H9 (cell line): ENCODE measurements around the gene TTLL3. TPM values are rescaled to one million over a fixed set of nuclear protein-coding genes. Genes with fewer than 3 reads are reported as not detected.

ENCODE experiments used
- DNase-seq: peaks from one replicate; pipeline ENCODE4 v3.0.0-alpha.2; 2017
- H2AFZ ChIP-seq: one replicate; pipeline ENCODE4 v1.6.1; 2013; ENCODE audit warnings: mild to moderate bottlenecking, low read length, control low read depth, moderate library complexity
- H2AK5ac ChIP-seq: 2 replicates; pipeline ENCODE4 v1.6.1; 2013; ENCODE audit warnings: low read length, control low read depth, mixed read lengths; ENCODE audit not compliant: insufficient read length
- H2BK120ac ChIP-seq: one replicate; pipeline ENCODE4 v1.6.1; 2013; ENCODE audit warnings: low read depth, mild to moderate bottlenecking, low read length, control low read depth, inconsistent platforms; ENCODE audit not compliant: poor library complexity, severe bottlenecking
- H2BK12ac ChIP-seq: 2 replicates; pipeline ENCODE4 v1.6.1; 2013; ENCODE audit warnings: low read length, control low read depth, mixed read lengths, low read depth; ENCODE audit not compliant: insufficient read length
- H2BK15ac ChIP-seq: 2 replicates; pipeline ENCODE4 v1.6.1; 2013; ENCODE audit warnings: low read depth, low read length, control low read depth
- H2BK20ac ChIP-seq: one replicate; pipeline ENCODE4 v1.6.1; 2013; ENCODE audit warnings: low read depth, mild to moderate bottlenecking, low read length, control low read depth, inconsistent platforms; ENCODE audit not compliant: poor library complexity, severe bottlenecking
- H2BK5ac ChIP-seq: 2 replicates; pipeline ENCODE4 v1.6.1; 2013; ENCODE audit warnings: low read length, control low read depth, mixed read lengths; ENCODE audit not compliant: insufficient read length
- H3K14ac ChIP-seq: 2 replicates; pipeline ENCODE4 v1.6.1; 2013; ENCODE audit warnings: low read length, control low read depth; ENCODE audit not compliant: insufficient read depth
- H3K18ac ChIP-seq: 2 replicates; pipeline ENCODE4 v1.6.1; 2013; ENCODE audit warnings: low read depth, mild to moderate bottlenecking, mixed read lengths, low read length, control low read depth; ENCODE audit not compliant: insufficient read length
- H3K23ac ChIP-seq: 2 replicates; pipeline ENCODE4 v1.6.1; 2013; ENCODE audit warnings: low read length, control low read depth, mixed read lengths, low read depth; ENCODE audit not compliant: insufficient read length
- H3K23me2 ChIP-seq: 2 replicates; pipeline ENCODE4 v1.6.1; 2013; ENCODE audit warnings: low read depth, mild to moderate bottlenecking, mixed read lengths, low read length, control low read depth; ENCODE audit not compliant: insufficient read length, poor library complexity, severe bottlenecking
- H3K27ac ChIP-seq: 2 replicates; pipeline ENCODE4 v1.5.1; 2013; ENCODE audit warnings: low read length, control low read depth, mixed read lengths, low read depth; ENCODE audit not compliant: insufficient read length
- H3K27me3 ChIP-seq: 2 replicates; pipeline ENCODE4 v1.6.1; 2013; ENCODE audit warnings: low read length, control low read depth, inconsistent platforms; ENCODE audit not compliant: insufficient read depth
- H3K4ac ChIP-seq: 2 replicates; pipeline ENCODE4 v1.6.1; 2013; ENCODE audit warnings: low read depth, mild to moderate bottlenecking, control low read depth, inconsistent platforms, low read length, moderate library complexity
- H3K4me1 ChIP-seq: 2 replicates; pipeline ENCODE4 v1.6.1; 2013; ENCODE audit warnings: low read length, control low read depth, inconsistent platforms; ENCODE audit not compliant: insufficient read depth
- H3K4me2 ChIP-seq: 2 replicates; pipeline ENCODE4 v1.6.1; 2013; ENCODE audit warnings: low read length, control low read depth, mixed read lengths; ENCODE audit not compliant: insufficient read length, insufficient read depth
- H3K56ac ChIP-seq: 2 replicates; pipeline ENCODE4 v1.6.1; 2013; ENCODE audit warnings: low read depth, mild to moderate bottlenecking, mixed read lengths, low read length, control low read depth; ENCODE audit not compliant: insufficient read length
- H3K79me1 ChIP-seq: 2 replicates; pipeline ENCODE4 v1.6.1; 2013; ENCODE audit warnings: low read depth, mild to moderate bottlenecking, moderate library complexity, low read length, control low read depth, inconsistent platforms; ENCODE audit not compliant: insufficient read depth, poor library complexity, severe bottlenecking
- H3K79me2 ChIP-seq: 2 replicates; pipeline ENCODE4 v1.6.1; 2013; ENCODE audit warnings: low read length, control low read depth, inconsistent platforms; ENCODE audit not compliant: insufficient read depth
- H3K9ac ChIP-seq: 2 replicates; pipeline ENCODE4 v1.6.1; 2013; ENCODE audit warnings: low read length, control low read depth, mixed read lengths; ENCODE audit not compliant: insufficient read length; ENCODE audit errors: extremely low read depth
- H3K9me3 ChIP-seq: one replicate; pipeline ENCODE4 v1.6.1; 2013; ENCODE audit warnings: low read depth, low read length, inconsistent platforms; ENCODE audit not compliant: control insufficient read depth
- H3T11ph ChIP-seq: one replicate; pipeline ENCODE4 v1.6.1; 2013; ENCODE audit warnings: mild to moderate bottlenecking, low read length, control low read depth, inconsistent platforms
- H4K20me1 ChIP-seq: one replicate; pipeline ENCODE4 v1.6.1; 2013; ENCODE audit not compliant: control insufficient read depth, insufficient read length, insufficient read depth
- H4K5ac ChIP-seq: 2 replicates; pipeline ENCODE4 v1.6.1; 2013; ENCODE audit warnings: low read depth, mild to moderate bottlenecking, mixed read lengths, low read length, control low read depth; ENCODE audit not compliant: insufficient read length
- H4K8ac ChIP-seq: replicated peaks from 2 replicates; pipeline ENCODE4 v1.6.1; 2013; ENCODE audit warnings: low read length, control low read depth, mixed read lengths, low read depth; ENCODE audit not compliant: insufficient read length
- H4K91ac ChIP-seq: 2 replicates; pipeline ENCODE4 v1.6.1; 2013; ENCODE audit warnings: low read depth, mild to moderate bottlenecking, moderate library complexity, mixed read lengths, low read length, control low read depth; ENCODE audit not compliant: insufficient read length
- H3K27ac Mint-ChIP-seq, 3 experiments: 2 replicates in 2 of 3; 3 replicates in 1 of 3; pipeline ENCODE4 v1.8.0; 2020 to 2021; ENCODE audit warnings: mixed read lengths in 3 of 3, mild to moderate bottlenecking in 1 of 3, moderate library complexity in 1 of 3
- H3K27me3 Mint-ChIP-seq: 2 replicates; pipeline ENCODE4 v1.8.0; 2021; ENCODE audit warnings: low read depth, mild to moderate bottlenecking, moderate library complexity, mixed read lengths
- H3K36me3 Mint-ChIP-seq, 3 experiments: 2 replicates in 2 of 3; 3 replicates in 1 of 3; pipeline ENCODE4 v1.8.0; 2020 to 2021; ENCODE audit warnings: low read depth in 3 of 3, mixed read lengths in 3 of 3; ENCODE audit not compliant: insufficient read depth in 1 of 3
- H3K4me1 Mint-ChIP-seq, 2 experiments: 2 replicates each; pipeline ENCODE4 v1.8.0; 2020; ENCODE audit warnings: mixed read lengths in 2 of 2
- H3K4me3 Mint-ChIP-seq, 2 experiments: 2 replicates in 1 of 2; 3 replicates in 1 of 2; pipeline ENCODE4 v1.8.0; 2020 to 2021; ENCODE audit warnings: mild to moderate bottlenecking in 2 of 2, mixed read lengths in 2 of 2, moderate library complexity in 1 of 2
- H3K9me3 Mint-ChIP-seq, 2 experiments: 2 replicates in 1 of 2; 3 replicates in 1 of 2; pipeline ENCODE4 v1.8.0; 2020; ENCODE audit warnings: mild to moderate bottlenecking in 2 of 2, mixed read lengths in 2 of 2, moderate library complexity in 1 of 2
- WGBS: extraction: QIAGEN DNeasy Blood & Tissue Kit; methylation state at CpG from one replicate; pipeline ENCODE4 v1.1.7; 2013; ENCODE audit warnings: missing lambda C conversion rate, low lambda C conversion rate, mixed read lengths; ENCODE audit not compliant: insufficient read length; ENCODE audit errors: extremely low coverage; 5-methylcytosine and 5-hydroxymethylcytosine counted together
- total RNA-seq: library from RNA; stranded (reverse); gene quantifications from 2 replicates; pipeline ENCODE4 v1.2.1, GENCODE V29; 2021
- TF ChIP-seq, protein P1 (sequence below): fragments of 200-600 bp; sonication (generic); conservative IDR thresholded peaks from 3 replicates; pipeline ENCODE4 v1.8.0; 2021; ENCODE audit warnings: antibody characterized with exemption, mild to moderate bottlenecking

Gene TTLL3
- total RNA-seq, 1 experiment from 2014 or later = 14.4 TPM

DNA sequence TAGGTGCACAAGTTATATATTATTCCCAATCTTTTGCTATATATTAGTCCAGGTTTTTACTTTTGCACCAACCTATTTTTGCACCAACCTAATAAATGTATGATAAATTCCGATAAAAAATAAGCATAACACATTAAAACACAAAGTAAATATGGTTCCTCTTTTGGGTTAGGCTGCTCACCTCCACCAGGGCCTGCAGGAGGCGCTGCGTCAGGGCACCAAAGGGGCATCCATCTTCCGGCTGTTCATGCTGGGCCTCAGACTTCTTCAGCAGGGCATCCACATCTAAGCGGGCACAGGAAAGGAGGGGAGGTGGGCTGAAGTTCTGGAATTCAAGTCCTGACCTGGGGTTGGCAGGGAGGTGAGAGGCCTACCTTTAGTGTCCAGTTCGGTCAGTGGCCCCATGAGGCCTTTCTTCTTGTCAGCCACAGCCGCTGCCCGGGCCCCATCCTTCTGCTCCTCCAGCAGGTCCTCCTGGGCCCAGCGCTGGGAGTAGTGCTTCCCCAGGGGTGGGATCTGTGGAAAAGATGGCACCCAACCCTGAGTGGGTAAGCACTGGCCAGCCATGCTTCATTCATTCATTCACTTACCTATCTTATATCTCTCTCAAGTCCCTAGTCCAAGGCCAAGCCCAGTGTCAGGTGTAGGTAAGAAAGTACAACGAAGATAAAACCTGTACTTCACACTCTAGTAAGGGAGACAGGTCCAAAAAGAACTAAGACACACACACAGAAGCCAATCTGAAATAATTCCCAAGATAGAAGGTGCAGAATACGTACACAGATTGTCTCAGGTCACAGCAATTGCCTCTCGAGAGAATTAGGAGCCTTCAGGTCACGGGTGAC, 23.0 kb upstream of the TTLL3 start:
- Histone ChIP-seq H4K5ac (no peak overlapping the region), H3K4me2 (no peak overlapping the region), H3K27me3 (no peaks in the 10 kb centered on the region), H3K23ac (no peak overlapping the region), H3K9ac (no peak overlapping the region), H3K4ac (no peak overlapping the region), H4K91ac (no peak overlapping the region), H2BK15ac (no peak overlapping the region), H3K9me3 (no peaks in the 10 kb centered on the region), H2BK120ac (no peak overlapping the region), H3K79me1 (no peaks in the 10 kb centered on the region), H3K23me2 (no peaks in the 10 kb centered on the region), H2BK5ac (no peak overlapping the region), H2AFZ (no peak overlapping the region), H4K8ac (no peak overlapping the region), H2AK5ac (no peak overlapping the region), H3K4me1 (no peaks in the 10 kb centered on the region), H3K79me2 (no peaks in the 10 kb centered on the region), H3K14ac (no peak overlapping the region), H2BK12ac (no peak overlapping the region), H4K20me1 (no peaks in the 10 kb centered on the region), H3K27ac (no peak overlapping the region), H3K56ac (no peak overlapping the region), H2BK20ac (no peak overlapping the region), H3T11ph (no peak overlapping the region), H3K18ac (no peak overlapping the region)
- H3K4me3 Mint-ChIP-seq = no peak overlapping the region
- H3K27me3 Mint-ChIP-seq = no peaks in the 10 kb centered on the region
- peaks cover 28 to 73% (median 72%) of the 10 kb centered on the region in 3 experiments; a peak in 6 of 7 replicates for H3K36me3 Mint-ChIP-seq
- H3K9me3 Mint-ChIP-seq = no peaks in the 10 kb centered on the region
- peaks cover 4% of the 10 kb centered on the region in 2 experiments; a peak in 3 of 4 replicates for H3K4me1 Mint-ChIP-seq
- DNase-seq = no peak
- no CpG with 5 or more reads among the region's 13 CpGs for WGBS
- H3K27ac Mint-ChIP-seq = no peak overlapping the region
- TF ChIP-seq, protein P1, sequence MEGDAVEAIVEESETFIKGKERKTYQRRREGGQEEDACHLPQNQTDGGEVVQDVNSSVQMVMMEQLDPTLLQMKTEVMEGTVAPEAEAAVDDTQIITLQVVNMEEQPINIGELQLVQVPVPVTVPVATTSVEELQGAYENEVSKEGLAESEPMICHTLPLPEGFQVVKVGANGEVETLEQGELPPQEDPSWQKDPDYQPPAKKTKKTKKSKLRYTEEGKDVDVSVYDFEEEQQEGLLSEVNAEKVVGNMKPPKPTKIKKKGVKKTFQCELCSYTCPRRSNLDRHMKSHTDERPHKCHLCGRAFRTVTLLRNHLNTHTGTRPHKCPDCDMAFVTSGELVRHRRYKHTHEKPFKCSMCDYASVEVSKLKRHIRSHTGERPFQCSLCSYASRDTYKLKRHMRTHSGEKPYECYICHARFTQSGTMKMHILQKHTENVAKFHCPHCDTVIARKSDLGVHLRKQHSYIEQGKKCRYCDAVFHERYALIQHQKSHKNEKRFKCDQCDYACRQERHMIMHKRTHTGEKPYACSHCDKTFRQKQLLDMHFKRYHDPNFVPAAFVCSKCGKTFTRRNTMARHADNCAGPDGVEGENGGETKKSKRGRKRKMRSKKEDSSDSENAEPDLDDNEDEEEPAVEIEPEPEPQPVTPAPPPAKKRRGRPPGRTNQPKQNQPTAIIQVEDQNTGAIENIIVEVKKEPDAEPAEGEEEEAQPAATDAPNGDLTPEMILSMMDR = peak; percentile 74
